MM.1S (cell line): ENCODE measurements around the gene TEX2.

Experiments
- EZH2 ChIP-seq: fragments of 300-600 bp; sonication (generic); optimal IDR thresholded peaks from 2 replicates; pipeline ENCODE3; 2017; ENCODE audit warnings: low read depth, mild to moderate bottlenecking, antibody characterized with exemption, low read length, mixed read lengths
- TF ChIP-seq, protein P1 (sequence below): fragments of 300-600 bp; sonication (generic); IDR thresholded peaks from 2 replicates; pipeline ENCODE4 v1.5.1; 2016; ENCODE audit warnings: antibody characterized with exemption, low read length, mixed read lengths

DNA sequence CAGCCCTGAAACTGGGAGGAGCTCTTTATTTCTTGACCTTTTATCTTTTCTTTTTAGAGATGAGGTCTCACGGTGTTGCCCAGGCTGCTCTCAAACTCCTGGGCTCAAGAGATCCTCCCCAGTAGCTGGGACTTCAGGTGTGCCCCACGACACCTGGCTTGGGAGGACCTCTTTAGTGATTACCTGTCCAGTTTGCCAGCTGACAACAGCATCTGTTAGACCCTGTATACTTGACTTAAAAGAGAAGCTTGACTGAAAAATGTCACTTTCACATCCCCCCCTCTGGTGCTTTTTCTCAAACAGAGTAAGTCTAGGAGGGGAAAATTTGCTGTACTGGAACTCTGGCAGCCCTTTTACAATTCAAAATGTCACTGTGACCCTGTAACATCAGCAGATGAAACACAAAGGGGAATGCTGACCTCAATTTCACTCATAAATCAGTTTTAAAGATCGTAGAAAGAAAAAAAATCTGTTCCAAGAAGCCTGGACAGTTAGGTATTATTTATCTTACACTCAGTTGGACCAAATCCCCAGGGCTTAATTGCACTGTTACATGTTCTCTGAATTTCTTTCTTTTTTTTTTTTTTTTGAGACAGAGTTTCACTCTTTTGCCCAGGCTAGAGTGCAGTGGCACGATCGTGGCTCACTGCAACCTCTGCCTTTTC, 131.3 kb downstream of the TEX2 start:
- TF ChIP-seq, protein P1, sequence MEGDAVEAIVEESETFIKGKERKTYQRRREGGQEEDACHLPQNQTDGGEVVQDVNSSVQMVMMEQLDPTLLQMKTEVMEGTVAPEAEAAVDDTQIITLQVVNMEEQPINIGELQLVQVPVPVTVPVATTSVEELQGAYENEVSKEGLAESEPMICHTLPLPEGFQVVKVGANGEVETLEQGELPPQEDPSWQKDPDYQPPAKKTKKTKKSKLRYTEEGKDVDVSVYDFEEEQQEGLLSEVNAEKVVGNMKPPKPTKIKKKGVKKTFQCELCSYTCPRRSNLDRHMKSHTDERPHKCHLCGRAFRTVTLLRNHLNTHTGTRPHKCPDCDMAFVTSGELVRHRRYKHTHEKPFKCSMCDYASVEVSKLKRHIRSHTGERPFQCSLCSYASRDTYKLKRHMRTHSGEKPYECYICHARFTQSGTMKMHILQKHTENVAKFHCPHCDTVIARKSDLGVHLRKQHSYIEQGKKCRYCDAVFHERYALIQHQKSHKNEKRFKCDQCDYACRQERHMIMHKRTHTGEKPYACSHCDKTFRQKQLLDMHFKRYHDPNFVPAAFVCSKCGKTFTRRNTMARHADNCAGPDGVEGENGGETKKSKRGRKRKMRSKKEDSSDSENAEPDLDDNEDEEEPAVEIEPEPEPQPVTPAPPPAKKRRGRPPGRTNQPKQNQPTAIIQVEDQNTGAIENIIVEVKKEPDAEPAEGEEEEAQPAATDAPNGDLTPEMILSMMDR, result no peak
- TF ChIP-seq EZH2, result no peak
